Peyer's patch (tissue), 4 donors: ENCODE results near the gene SMAD3. TPM values are rescaled to one million over a fixed set of nuclear protein-coding genes. Genes with fewer than 3 reads are reported as not detected.

Experiments
- DNase-seq, 3 donors: peaks; one replicate each; pipeline ENCODE4 v3.0.0-alpha.2; 2017 to 2019
- H3K27ac ChIP-seq, 4 donors: fragments of 200-600 bp; sonication (generic); one replicate each; pipeline ENCODE4 v1.5.1; 2016 to 2019
- H3K27me3 ChIP-seq, 2 donors: fragments of 200-600 bp; sonication (generic); one replicate each; pipeline ENCODE4 v1.5.1; 2019
- H3K36me3 ChIP-seq, 3 donors: fragments of 200-600 bp; sonication (generic); one replicate each; pipeline ENCODE4 v1.5.1; 2016 to 2019
- H3K4me1 ChIP-seq, 4 donors: fragments of 200-600 bp; sonication (generic); one replicate each; pipeline ENCODE4 v1.5.1; 2016 to 2019
- H3K4me3 ChIP-seq, 4 donors: fragments of 200-600 bp; sonication (generic); 1 replicate in 3 of 4; 2 replicates in 1 of 4; pipeline ENCODE4 v1.5.1; 2016 to 2019; ENCODE audit warnings: mild to moderate bottlenecking in 1 of 4
- H3K9me3 ChIP-seq, 4 donors: fragments of 200-600 bp; sonication (generic); one replicate each; pipeline ENCODE4 v1.5.1; 2016 to 2019; ENCODE audit warnings: mild to moderate bottlenecking in 1 of 4
- CTCF ChIP-seq, 6 experiments: fragments of 450-650 bp in 4 of 6; fragments of 200-600 bp in 2 of 6; sonication (generic) in 1 of 6; IDR thresholded peaks; one replicate each; pipeline ENCODE4 v1.5.1; 2017 to 2019; ENCODE audit warnings: antibody characterized with exemption in 6 of 6, mild to moderate bottlenecking in 3 of 6, moderate library complexity in 1 of 6
- POLR2A ChIP-seq, 2 donors: fragments of 450-650 bp; IDR thresholded peaks; one replicate each; pipeline ENCODE4 v1.5.1; 2017; ENCODE audit warnings: antibody characterized with exemption in 2 of 2, mild to moderate bottlenecking in 2 of 2, moderate library complexity in 2 of 2
- total RNA-seq, 4 donors: library from RNA; depleted of rRNA; stranded (reverse); fragments of >200 nt; gene quantifications; one replicate each; pipeline ENCODE4 v1.1.0, GENCODE V29; 2016

Gene SMAD3
- total RNA-seq, 4 donors from 2014 or later: 43.7 to 80.0 (median 60.2) TPM

DNA sequence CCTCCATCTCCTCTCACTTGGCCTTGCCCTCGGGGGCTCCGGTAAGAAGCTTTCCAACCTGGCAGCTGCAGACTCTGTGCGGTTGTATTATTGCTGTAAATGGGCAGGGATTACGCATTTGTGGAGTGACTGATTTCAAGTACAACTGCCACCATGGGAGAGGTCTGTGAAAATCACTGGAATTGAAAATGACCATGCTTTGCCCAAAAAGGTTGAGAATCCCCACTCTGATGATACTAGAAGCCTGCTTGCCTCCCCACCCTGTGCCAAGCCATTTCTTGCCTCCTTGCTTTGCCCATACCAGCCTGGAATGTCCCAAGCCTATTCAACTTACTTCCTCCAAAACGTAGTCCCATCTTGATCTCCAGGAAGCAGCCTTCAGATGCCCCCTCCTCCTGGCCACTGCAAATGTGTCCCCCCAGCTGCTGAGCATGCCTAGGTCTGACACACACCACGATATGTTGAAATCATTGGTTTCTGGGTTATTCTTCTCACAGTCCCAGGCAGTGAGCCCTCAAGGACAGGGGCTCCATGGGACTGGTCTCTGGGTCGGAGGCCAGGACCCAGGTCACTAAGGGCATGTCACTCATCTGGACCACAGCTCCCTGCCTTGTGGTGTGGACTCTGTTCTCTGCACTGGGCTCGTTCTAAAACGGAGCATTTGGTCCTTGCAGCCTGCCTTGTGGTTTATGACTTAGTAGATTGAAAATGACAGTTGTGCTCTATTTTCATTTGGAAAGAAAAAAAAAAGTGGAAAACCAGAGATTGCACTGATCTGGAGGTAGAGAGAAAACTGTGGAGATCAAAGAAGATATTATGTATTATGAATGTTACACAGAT lies 42.9 kb downstream of the SMAD3 start:
- H3K4me1 ChIP-seq: peaks cover 8 to 65% (median 29%) of the 10 kb centered on the region in 4 donors
- peak in 1 of 3 donors; percentile 35 for DNase-seq
- H3K27me3 ChIP-seq: no peaks in the 10 kb centered on the region
- TF ChIP-seq POLR2A (IDR thresholded peaks at IDR 0.05): no peak
- no peak for TF ChIP-seq CTCF (IDR thresholded peaks at IDR 0.05)
- H3K27ac ChIP-seq: peak overlapping the region in 3 of 4 donors; percentile 37 to 70 (median 51)
- H3K4me3 ChIP-seq: no peak overlapping the region
- H3K36me3 ChIP-seq: no peaks in the 10 kb centered on the region
- H3K9me3 ChIP-seq: no peaks in the 10 kb centered on the region

DNA sequence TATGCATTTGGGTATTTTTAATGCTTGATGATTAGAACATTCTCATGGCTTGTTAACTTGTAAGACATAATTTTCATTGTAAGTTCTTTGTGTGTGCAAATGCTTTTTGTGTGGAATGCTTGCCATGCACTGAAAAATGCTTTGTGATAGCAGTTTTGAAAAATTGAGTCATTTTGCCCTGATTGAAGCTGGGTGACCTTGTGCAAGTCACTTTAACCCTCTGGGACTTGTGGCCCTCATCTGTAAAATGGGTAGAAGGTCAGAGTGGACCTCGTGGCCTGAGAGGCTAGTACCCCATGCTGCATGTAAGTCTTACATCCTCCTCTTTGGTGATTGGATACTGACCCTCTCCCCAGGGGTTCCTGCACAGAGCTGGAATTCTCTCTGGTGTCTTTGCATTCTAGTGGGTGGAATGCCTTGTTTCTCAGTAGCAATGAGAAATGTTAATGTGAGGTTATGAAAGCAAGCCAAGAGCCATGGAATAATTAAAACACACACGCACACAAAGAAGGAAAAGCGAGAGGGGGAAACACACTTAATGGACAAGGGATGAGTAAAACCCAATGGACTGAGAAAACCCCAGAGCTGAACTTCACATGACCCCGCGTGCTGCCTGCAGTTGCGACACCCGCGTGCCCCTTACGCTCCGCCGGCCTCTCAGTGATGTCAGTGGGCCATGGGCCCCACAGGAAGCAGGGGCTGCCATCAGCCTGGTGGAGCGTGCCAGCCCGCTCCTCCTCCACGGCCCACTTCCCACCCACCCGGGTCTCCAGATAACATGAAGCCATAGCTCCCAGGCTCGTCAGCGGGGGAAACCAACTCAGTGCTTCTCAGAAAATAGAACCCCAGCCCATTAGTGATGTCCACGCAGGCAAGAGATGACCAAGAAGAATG lies 44.0 kb downstream of the SMAD3 start:
- peaks cover 8 to 54% (median 26%) of the 10 kb centered on the region in 4 donors for H3K4me1 ChIP-seq
- peak; percentile 64 to 89 (median 83) for DNase-seq

DNA sequence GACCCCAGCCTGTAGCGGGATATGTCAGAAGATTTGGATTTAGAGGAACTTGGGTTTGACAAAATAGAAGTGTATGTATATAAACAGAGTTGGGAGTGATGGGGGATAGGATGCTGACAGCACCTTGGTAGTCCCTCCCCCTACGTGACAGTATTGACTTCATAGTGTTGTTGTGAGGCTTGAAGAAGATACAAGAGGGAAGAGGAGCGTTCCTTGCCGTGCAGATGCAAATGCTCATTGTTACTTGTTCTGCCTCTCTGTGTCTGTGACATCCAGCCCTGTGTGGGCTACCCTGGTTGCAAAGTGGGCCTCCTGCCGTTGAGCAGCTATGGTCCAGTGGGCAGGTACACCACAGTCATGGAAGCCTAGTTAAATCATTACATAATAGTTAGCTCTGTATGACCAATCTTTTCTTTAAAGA lies 45.0 kb downstream of the SMAD3 start:
- DNase-seq: peak; percentile 34 to 84 (median 77)
- TF ChIP-seq POLR2A (IDR thresholded peaks at IDR 0.05) (no peak), CTCF (IDR thresholded peaks at IDR 0.05) (no peak)
- Histone ChIP-seq H3K4me1 (peaks cover 8 to 51% (median 28%) of the 10 kb centered on the region in 4 donors), H3K27ac (peak overlapping the region; percentile 44 to 70 (median 56)), H3K36me3 (no peaks in the 10 kb centered on the region), H3K9me3 (no peaks in the 10 kb centered on the region), H3K4me3 (no peak overlapping the region), H3K27me3 (no peaks in the 10 kb centered on the region)

More for the DNA sequence above, 44.0 kb downstream of the SMAD3 start:
- Histone ChIP-seq H3K9me3 (no peaks in the 10 kb centered on the region), H3K36me3 (no peaks in the 10 kb centered on the region), H3K27me3 (no peaks in the 10 kb centered on the region), H3K27ac (peak overlapping the region; percentile 44 to 70 (median 56)), H3K4me3 (no peak overlapping the region)
- TF ChIP-seq POLR2A (IDR thresholded peaks at IDR 0.05): no peak
- TF ChIP-seq CTCF (IDR thresholded peaks at IDR 0.05): no peak

GRCh38 chr15:67110958-67111864 lies 45.8 kb downstream of the SMAD3 start:
- Histone ChIP-seq H3K9me3 (no peaks in the 10 kb centered on the region), H3K4me1 (peaks cover 8 to 51% (median 29%) of the 10 kb centered on the region in 4 donors), H3K27me3 (no peaks in the 10 kb centered on the region), H3K4me3 (no peak overlapping the region), H3K36me3 (no peaks in the 10 kb centered on the region), H3K27ac (peak overlapping the region in 2 of 4 donors; percentile 44 to 70)
- no peak for TF ChIP-seq POLR2A (IDR thresholded peaks at IDR 0.05)
- TF ChIP-seq CTCF (IDR thresholded peaks at IDR 0.05): no peak
- no peak for DNase-seq

GRCh38 chr15:67114046-67114445 lies 48.6 kb downstream of the SMAD3 start:
- no peaks in the 10 kb centered on the region for H3K9me3 ChIP-seq
- H3K36me3 ChIP-seq: no peaks in the 10 kb centered on the region
- H3K4me1 ChIP-seq: peaks cover 12 to 51% (median 28%) of the 10 kb centered on the region in 4 donors
- no peaks in the 10 kb centered on the region for H3K27me3 ChIP-seq
- DNase-seq: peak in 1 of 3 donors; percentile 11
- no peak for TF ChIP-seq POLR2A (IDR thresholded peaks at IDR 0.05)
- no peak for TF ChIP-seq CTCF (IDR thresholded peaks at IDR 0.05)
- peak overlapping the region in 1 of 4 donors; percentile 27 for H3K27ac ChIP-seq
- no peak overlapping the region for H3K4me3 ChIP-seq
